ENCODE results near the gene TNNC1.

The TNNC1 gene

DNA sequence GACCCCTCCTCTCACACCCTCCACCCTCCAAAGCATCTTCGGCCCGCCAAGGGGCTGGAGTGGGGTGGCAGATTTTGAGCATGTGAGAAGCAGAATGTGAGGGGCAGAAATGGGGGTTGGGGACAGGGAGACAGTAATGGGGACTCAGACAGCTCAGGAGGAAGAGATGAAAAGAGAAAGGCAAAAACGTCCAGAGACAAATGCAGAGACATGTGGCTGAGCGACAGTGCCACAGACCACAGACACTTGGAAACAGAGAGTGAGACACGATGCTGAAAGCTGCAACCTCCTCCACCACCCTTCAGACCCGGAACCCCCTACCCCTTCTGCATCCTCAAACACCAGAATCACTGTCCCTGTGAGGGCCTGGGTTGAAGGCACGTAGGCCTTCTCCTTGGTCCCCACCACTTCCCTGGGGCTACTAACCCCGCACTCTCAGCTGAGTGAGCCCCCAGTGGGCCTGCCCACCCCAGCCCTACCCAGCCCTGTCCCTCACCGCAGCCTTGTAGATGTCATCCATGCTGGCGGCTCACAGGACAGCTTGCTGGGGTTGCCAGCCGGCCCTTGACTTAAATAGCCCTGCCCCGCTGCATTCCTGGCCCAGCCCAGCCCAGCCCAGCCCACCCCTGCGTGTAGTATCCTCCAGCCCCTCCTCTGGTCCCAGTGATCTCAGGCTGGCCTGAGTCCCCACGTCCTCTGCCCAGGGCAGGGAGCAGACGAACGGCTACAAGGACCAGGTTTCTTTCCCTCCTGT lies at the start of gene TNNC1:
TSS of gene TNNC1 (minus strand) at position 546 of the 754 bp plus-strand sequence. CDS start at position 520, 26 bp downstream.
- DNase-seq = no peak

GRCh38 chr3:52502808-52503350 lies 49.0 kb upstream of the TNNC1 start:
- DNase-seq = no peak

- DNase-seq = no peak
These were observed 48.2 kb upstream of the TNNC1 start for GRCh38 chr3:52502001-52502400.

- DNase-seq = no peak
These were observed 47.2 kb upstream of the TNNC1 start for GRCh38 chr3:52501046-52501445.

DNA sequence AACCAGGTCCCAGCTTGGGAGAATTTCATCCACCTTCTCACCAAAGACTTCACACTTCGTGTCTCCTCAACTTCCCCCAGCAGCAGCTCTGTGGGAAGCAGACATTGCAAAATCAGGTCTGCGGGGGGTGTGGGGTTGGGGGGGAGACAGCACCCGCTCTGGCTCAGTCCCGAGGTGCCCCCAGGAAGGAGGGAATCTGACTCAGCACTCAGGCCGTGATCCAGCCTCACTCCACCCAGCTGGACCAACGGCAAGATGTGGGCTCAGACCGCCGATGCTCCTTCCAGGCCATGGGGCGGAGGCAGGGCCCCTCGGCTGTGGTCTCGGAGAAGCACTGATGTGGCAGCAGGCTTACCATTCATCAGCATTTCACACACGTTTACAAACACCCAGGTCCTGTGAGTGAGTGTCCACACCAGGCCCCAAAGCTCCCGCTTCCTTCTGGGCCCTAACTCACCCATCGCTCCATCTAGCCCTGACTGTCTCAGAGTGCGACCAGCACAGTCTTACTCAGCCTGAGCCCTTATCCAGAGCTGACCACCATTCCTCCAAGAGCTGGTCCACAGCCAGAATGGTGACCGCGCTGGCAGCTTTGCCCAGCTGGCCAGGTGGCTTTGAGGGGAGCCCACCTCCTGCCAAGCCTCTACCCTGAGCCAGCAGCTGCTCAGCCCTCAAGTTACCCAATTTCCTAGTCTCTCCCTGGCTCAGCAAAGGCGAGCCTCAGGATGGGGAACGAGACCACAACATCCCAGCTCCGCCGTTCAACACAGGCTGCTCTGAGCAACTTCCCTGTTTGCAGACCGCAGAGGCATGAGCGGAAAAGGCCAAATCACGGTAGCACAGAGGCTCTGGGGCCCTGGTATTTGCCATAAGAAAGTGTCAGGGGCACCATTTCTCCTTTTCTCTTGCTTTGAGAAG lies 44.6 kb upstream of the TNNC1 start:
- DNase-seq = peak; percentile 38

- no peak for DNase-seq
These were observed 42.1 kb upstream of the TNNC1 start for GRCh38 chr3:52495777-52496602.

- DNase-seq = no peak
These were observed 41.1 kb upstream of the TNNC1 start, which contains the start of gene STAB1 for GRCh38 chr3:52494886-52495495. STAB1 (plus strand) TSS chr3:52495338; CDS start chr3:52495414, 76 bp downstream.

DNA sequence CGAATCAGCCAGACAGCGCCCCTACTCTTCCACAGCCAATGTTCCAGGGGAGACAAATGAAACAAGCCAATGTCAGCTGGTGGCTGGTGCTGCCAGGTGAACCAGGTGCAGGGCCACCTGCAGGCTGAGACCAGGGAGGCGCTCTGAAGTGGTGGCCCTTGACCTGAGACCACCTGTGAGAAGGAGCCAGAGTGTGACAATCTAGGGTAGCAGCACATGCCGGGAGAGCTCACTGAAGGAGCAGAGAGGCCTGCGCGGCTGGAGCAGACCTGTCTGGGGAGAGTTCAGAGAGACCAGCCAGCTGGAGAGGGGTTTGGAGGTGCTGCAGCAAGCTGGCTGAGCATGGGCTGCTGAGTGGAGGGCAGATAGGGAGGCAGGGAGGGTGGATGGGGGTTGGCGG lies 40.6 kb upstream of the TNNC1 start:
- DNase-seq = no peak

DNA sequence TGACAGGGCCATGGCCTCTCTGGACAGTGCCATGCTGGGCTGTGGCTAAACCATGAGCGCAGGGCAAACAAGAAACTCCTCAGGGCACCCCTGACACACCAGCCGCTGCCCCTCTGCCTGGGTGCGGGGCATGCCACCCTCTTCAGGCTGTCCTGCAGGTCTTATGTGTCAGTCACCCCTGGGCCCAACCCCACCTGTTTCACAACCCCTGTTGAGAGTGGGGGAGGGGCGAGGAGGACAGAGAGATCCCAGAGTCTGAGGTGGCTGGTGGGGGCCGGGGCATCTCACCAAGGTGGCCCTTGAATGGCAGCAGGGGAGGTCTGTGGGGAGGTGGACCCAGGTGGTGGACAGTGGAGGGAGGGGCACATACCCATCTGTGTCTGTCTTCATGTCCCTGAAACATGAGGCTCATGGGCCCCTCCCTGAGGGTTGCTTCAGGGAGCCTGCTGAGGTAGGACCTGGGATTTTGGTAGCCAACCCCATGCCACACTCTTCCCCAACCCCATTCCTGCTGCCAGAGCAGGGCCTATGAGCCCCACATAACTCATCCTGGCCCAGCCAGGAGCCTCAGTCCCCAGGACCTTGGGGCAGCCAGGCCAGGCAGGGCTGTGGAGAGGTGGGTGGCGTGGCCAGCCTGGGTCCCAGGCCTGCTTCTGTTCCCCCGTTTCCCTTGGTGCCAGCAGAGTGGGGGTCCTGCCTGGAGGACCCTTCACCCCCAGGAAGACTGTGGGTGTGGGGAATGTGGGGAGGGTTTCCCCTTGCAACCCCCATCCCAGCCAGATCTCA lies 39.6 kb upstream of the TNNC1 start:
- DNase-seq = no peak

DNA sequence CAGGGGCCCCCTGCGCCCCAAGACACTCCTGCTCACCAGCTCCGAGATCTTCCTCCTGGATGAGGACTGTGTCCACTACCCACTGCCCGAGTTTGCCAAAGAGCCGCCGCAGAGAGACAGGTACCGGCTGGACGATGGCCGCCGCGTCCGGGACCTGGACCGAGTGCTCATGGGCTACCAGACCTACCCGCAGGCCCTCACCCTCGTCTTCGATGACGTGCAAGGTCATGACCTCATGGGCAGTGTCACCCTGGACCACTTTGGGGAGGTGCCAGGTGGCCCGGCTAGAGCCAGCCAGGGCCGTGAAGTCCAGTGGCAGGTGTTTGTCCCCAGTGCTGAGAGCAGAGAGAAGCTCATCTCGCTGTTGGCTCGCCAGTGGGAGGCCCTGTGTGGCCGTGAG lies 38.2 kb upstream of the TNNC1 start:
- DNase-seq = no peak

DNA sequence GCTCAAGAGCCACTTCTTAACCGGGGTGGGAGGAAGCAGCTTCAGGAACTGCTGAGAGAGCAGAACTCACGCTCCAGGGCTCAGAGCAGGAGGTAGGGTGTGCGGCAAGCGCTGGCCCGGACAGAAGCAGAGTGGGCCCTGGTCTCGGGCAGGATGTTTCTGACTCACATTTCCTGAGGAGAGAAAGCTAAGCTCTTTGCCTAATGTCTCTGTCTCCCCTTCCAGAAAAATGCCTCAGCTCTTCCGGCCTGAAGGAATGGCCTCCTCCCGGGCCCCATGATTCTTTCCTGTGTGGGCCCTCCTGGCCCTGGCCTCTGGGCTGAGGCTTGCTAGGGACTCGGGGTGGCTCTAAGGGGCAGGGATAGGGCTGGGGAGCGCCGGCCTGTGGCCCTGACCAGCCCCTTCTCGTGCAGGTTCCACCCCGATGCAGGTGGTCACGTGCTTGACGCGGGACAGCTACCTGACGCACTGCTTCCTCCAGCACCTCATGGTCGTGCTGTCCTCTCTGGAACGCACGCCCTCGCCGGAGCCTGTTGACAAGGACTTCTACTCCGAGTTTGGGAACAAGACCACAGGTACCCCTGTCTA lies 37.2 kb upstream of the TNNC1 start:
- no peak for DNase-seq

DNA sequence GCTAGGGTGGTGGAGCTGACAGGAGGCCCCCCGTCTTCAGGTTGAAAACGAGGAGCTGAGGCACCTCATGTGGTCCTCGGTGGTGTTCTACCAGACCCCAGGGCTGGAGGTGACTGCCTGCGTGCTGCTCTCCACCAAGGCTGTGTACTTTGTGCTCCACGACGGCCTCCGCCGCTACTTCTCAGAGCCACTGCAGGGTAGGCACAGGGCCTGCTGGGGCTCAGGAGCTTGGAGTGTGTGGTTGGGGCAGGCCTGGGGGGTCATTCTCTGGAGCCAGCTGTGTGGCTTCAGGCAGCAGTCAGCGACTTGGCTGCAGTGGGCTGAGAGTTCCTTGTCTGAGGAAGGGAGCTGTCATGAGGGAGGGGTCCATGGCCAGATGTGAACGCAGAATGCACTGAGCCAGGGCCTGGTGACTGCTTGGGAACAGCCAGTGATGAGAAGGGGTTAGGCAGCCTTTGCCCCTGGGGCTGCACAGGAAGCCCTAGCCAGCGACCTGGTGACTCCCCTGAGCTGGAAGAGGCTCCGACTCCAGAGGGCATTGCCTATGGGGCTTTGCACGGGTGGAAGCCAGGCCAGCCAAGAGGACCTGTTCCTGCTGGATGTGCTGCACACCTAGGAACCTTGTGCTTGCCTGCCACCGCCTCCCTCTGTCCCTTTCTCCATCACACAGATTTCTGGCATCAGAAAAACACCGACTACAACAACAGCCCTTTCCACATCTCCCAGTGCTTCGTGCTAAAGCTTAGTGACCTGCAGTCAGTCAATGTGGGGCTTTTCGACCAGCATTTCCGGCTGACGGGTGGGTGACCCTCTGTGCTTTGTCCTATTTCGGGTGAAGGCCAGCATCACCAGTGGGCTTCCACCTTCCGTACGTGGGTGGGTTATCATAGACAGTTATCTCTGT lies 36.4 kb upstream of the TNNC1 start:
- DNase-seq = no peak

- DNase-seq = no peak
These were observed 35.6 kb upstream of the TNNC1 start for GRCh38 chr3:52489453-52489852.

DNA sequence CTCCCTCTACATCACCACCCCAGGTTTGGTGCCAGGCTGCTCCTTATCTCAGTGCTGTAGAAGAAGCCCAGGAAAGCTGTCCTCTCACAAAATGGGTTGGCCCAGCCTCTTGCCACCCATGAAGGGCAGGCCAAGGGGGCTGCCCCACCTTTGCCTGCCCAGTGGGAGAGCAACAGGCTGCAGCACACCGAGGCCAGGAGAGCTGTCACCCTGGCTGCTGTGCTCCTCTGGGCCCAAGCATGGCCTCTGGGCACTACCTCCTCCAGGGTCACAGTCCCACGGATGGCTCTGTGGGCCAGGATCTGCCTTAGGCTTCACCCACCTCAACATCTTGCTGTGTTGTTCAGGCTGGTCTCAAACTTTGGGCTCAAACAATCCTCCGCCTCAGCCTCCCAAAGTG lies 34.9 kb upstream of the TNNC1 start:
- no peak for DNase-seq

DNA sequence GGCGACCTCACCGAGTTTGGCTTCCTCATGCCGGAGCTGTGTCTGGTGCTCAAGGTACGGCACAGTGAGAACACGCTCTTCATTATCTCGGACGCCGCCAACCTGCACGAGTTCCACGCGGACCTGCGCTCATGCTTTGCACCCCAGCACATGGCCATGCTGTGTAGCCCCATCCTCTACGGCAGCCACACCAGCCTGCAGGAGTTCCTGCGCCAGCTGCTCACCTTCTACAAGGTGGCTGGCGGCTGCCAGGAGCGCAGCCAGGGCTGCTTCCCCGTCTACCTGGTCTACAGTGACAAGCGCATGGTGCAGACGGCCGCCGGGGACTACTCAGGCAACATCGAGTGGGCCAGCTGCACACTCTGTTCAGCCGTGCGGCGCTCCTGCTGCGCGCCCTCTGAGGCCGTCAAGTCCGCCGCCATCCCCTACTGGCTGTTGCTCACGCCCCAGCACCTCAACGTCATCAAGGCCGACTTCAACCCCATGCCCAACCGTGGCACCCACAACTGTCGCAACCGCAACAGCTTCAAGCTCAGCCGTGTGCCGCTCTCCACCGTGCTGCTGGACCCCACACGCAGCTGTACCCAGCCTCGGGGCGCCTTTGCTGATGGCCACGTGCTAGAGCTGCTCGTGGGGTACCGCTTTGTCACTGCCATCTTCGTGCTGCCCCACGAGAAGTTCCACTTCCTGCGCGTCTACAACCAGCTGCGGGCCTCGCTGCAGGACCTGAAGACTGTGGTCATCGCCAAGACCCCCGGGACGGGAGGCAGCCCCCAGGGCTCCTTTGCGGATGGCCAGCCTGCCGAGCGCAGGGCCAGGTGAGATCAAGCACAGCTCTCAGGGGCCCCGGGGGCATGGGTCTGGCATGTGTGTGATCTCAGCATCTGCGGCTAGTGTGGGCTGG lies 34.2 kb upstream of the TNNC1 start:
- no peak for DNase-seq

DNA sequence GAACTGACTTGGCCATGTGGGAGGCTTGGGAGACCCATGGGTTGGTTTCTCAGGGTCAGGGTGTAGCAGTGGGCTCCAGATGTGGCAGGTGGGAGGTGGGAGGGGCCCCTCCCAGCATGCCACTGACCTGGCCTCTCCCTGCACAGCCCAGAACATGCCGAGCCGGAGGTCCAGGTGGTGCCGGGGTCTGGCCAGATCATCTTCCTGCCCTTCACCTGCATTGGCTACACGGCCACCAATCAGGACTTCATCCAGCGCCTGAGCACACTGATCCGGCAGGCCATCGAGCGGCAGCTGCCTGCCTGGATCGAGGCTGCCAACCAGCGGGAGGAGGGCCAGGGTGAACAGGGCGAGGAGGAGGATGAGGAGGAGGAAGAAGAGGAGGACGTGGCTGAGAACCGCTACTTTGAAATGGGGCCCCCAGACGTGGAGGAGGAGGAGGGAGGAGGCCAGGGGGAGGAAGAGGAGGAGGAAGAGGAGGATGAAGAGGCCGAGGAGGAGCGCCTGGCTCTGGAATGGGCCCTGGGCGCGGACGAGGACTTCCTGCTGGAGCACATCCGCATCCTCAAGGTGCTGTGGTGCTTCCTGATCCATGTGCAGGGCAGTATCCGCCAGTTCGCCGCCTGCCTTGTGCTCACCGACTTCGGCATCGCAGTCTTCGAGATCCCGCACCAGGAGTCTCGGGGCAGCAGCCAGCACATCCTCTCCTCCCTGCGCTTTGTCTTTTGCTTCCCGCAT lies 33.4 kb upstream of the TNNC1 start:
- no peak for DNase-seq

GRCh38 chr3:52484680-52485461 lies 31.0 kb upstream of the TNNC1 start:
- no peak for DNase-seq

All from hematopoietic multipotent progenitor cell treated with erythropoietin and hydrocortisone succinate and interleukin-3 and kit ligand, for 8 days (in vitro differentiated cells).